Chondrocyte (in vitro differentiated cells): Measurements from ENCODE around the gene HSBP1L1. TPM values are rescaled to one million over a fixed set of nuclear protein-coding genes. Genes with fewer than 3 reads are reported as not detected.

Experiments
- DNase-seq: peaks from one replicate; pipeline ENCODE4 v3.0.0; 2021; ENCODE audit warnings: mixed read lengths, low spot score
- H3K27ac Mint-ChIP-seq: one replicate; pipeline ENCODE4 v1.8.0; 2021; ENCODE audit warnings: mild to moderate bottlenecking, moderate library complexity, mixed read lengths; ENCODE audit not compliant: unreplicated experiment
- H3K27me3 Mint-ChIP-seq: 2 replicates; pipeline ENCODE4 v1.8.0; 2021; ENCODE audit warnings: low read depth, mixed read lengths
- H3K36me3 Mint-ChIP-seq: 2 replicates; pipeline ENCODE4 v1.8.0; 2021; ENCODE audit warnings: low read depth, mixed read lengths
- H3K4me1 Mint-ChIP-seq: 2 replicates; pipeline ENCODE4 v1.8.0; 2021; ENCODE audit warnings: low read depth, mild to moderate bottlenecking, mixed read lengths
- H3K4me3 Mint-ChIP-seq: one replicate; pipeline ENCODE4 v1.8.0; 2021; ENCODE audit warnings: mild to moderate bottlenecking, moderate library complexity, mixed read lengths; ENCODE audit not compliant: unreplicated experiment
- H3K9me3 Mint-ChIP-seq: 2 replicates; pipeline ENCODE4 v1.8.0; 2021; ENCODE audit warnings: low read depth, mixed read lengths
- CTCF ChIP-seq: fragments of 200-600 bp; sonication (generic); IDR thresholded peaks from 2 replicates; pipeline ENCODE4 v1.5.0; 2021; ENCODE audit warnings: antibody characterized with exemption, mild to moderate bottlenecking, moderate library complexity
- total RNA-seq: library from RNA; stranded (reverse); gene quantifications from 3 replicates; pipeline ENCODE4 v1.2.1, GENCODE V29; 2021

The HSBP1L1 gene
- total RNA-seq, 1 donor from 2014 or later: 5.4 TPM

- peak; percentile 79 for DNase-seq
- H3K36me3 Mint-ChIP-seq: peaks cover 10% of the 10 kb centered on the region
- peaks cover 53% of the 10 kb centered on the region for H3K4me1 Mint-ChIP-seq
- no peaks in the 10 kb centered on the region for H3K27me3 Mint-ChIP-seq
- no peaks in the 10 kb centered on the region for H3K9me3 Mint-ChIP-seq
- no peak for TF ChIP-seq CTCF
- no peak overlapping the region for H3K4me3 Mint-ChIP-seq
- H3K27ac Mint-ChIP-seq: no peak overlapping the region
These were observed 21.4 kb upstream of the HSBP1L1 start for GRCh38 chr18:79942786-79943607.

GRCh38 chr18:79943608-79944125 is 20.8 kb upstream of the HSBP1L1 start:
- peaks cover 8% of the 10 kb centered on the region for H3K36me3 Mint-ChIP-seq
- no peak for TF ChIP-seq CTCF
- DNase-seq: peak; percentile 90
- no peak overlapping the region for H3K4me3 Mint-ChIP-seq
- no peaks in the 10 kb centered on the region for H3K27me3 Mint-ChIP-seq
- peaks cover 55% of the 10 kb centered on the region for H3K4me1 Mint-ChIP-seq
- no peaks in the 10 kb centered on the region for H3K9me3 Mint-ChIP-seq
- no peak overlapping the region for H3K27ac Mint-ChIP-seq

DNA sequence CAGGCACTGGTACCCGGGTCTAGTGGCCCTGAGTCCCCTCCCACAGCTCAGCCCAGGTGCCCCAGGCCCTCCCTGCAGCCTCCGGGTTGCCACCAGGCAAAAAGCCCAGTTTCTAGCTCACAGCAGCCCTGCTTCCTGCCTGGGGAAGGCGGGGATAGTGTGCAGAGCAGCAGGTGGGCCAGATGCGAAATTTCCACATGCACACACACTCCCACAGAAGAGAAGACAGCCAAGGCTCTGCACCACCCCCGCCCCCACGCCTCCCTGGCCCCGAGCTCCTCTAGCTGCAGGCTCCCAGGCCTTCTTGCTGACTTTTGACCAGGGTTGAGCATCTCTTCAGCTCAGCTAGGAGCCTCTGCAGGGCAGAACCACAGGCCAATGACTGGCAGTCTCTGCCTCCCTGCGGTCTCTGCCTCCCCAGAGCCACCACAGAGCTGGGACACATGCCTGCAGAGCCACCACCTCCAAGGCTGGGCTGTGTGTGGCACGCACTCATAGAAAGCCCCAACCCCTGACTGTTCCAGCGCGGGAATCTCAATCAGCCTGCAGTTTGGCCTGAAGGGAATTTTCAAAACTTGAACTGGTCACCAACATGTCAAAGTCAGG is 20.2 kb upstream of the HSBP1L1 start:
- Mint-ChIP-seq H3K27ac (peak overlapping the region; percentile 41), H3K4me3 (no peak overlapping the region), H3K27me3 (no peaks in the 10 kb centered on the region), H3K4me1 (peaks cover 56% of the 10 kb centered on the region), H3K9me3 (no peaks in the 10 kb centered on the region), H3K36me3 (peaks cover 8% of the 10 kb centered on the region)
- peak; percentile 51 for DNase-seq
- TF ChIP-seq CTCF: no peak

- Mint-ChIP-seq H3K27me3 (no peaks in the 10 kb centered on the region), H3K4me3 (no peak overlapping the region), H3K36me3 (peaks cover 8% of the 10 kb centered on the region), H3K4me1 (peaks cover 56% of the 10 kb centered on the region), H3K27ac (peak overlapping the region; percentile 41), H3K9me3 (no peaks in the 10 kb centered on the region)
- TF ChIP-seq CTCF: no peak
- peak; percentile 53 for DNase-seq
These were observed 19.7 kb upstream of the HSBP1L1 start for GRCh38 chr18:79944746-79945117.

GRCh38 chr18:79945118-79946042 is 19.1 kb upstream of the HSBP1L1 start:
- H3K9me3 Mint-ChIP-seq: no peaks in the 10 kb centered on the region
- peaks cover 61% of the 10 kb centered on the region for H3K4me1 Mint-ChIP-seq
- H3K27ac Mint-ChIP-seq: peak overlapping the region; percentile 65
- DNase-seq: peak; percentile 65
- H3K4me3 Mint-ChIP-seq: no peak overlapping the region
- no peaks in the 10 kb centered on the region for H3K27me3 Mint-ChIP-seq
- peaks cover 5% of the 10 kb centered on the region for H3K36me3 Mint-ChIP-seq
- TF ChIP-seq CTCF: no peak
